GM12878 (cell line): ENCODE results near the gene RAD51B. TPM values are rescaled to one million over a fixed set of nuclear protein-coding genes. Genes with fewer than 3 reads are reported as not detected.

Source experiments
- ATAC-seq: fragments of 200-7000 bp; cut with Tn5 transposase; 3 replicates; pipeline ENCODE4 v1.9.1; 2020; ENCODE audit warnings: mild to moderate bottlenecking, moderate library complexity
- BruUV-seq: library from RNA; stranded (reverse); fragments of 400-500 nt; replicated peaks from 2 replicates; lab custom pipeline; 2021; lab: Mats Ljungman, UMichigan
- CTCF ChIA-PET: fragments of 300-600 bp; sonication (Branson Sonifier 250); formaldehyde crosslinking; extraction: SDS; loops from one replicate; lab custom pipeline; 2021; ENCODE audit warnings: inconsistent platforms; lab: Yijun Ruan, JAX
- POLR2A ChIA-PET: fragments of 350-600 bp; formaldehyde crosslinking; extraction: SDS; loops from one replicate; lab custom pipeline; 2021; ENCODE audit warnings: inconsistent platforms; lab: Charles Lee
- RAD21 ChIA-PET: fragments of 300-600 bp; sonication (Branson Sonifier 250); formaldehyde crosslinking; loops from one replicate; lab custom pipeline; 2023; ENCODE audit warnings: antibody characterized with exemption; ENCODE audit not compliant: unreplicated experiment; lab: Charles Lee
- SMC1A ChIA-PET: fragments of 300-600 bp; sonication (Branson Sonifier 250); formaldehyde crosslinking; loops from one replicate; lab custom pipeline; 2023; ENCODE audit not compliant: unreplicated experiment, uncharacterized antibody; lab: Charles Lee
- DNase-seq: peaks from one replicate; pipeline ENCODE4 v3.0.0-alpha.2; 2011; ENCODE audit warnings: low read depth, low spot score
- FAIRE-seq: peaks from 3 replicates; lab custom pipeline; 2011; peaks lifted over from hg19 to GRCh38; lab: Jason Lieb, UNC
- H2AFZ ChIP-seq: 2 replicates; pipeline ENCODE4 v1.6.0; 2011; ENCODE audit warnings: low read depth, low read length, control low read depth; ENCODE audit not compliant: control insufficient read depth
- H3K27ac ChIP-seq: 2 replicates; pipeline ENCODE4 v1.5.1; 2011; ENCODE audit warnings: control low read depth; ENCODE audit not compliant: control insufficient read depth, insufficient read depth
- H3K27me3 ChIP-seq, 2 experiments: replicated peaks in 1 of 2; 2 replicates each; pipeline versions ENCODE4 v1.6.0 to v1.6.1; 2011; ENCODE audit warnings: low read length in 1 of 2; ENCODE audit not compliant: control insufficient read depth in 2 of 2, insufficient read depth in 2 of 2
- H3K36me3 ChIP-seq, 2 experiments: 2 replicates each; pipeline ENCODE4 v1.5.1; 2011; ENCODE audit warnings: low read length in 1 of 2; ENCODE audit not compliant: control insufficient read depth in 2 of 2, insufficient read depth in 2 of 2
- H3K4me1 ChIP-seq: 2 replicates; pipeline ENCODE4 v1.6.1; 2011; ENCODE audit warnings: mild to moderate bottlenecking, low read length, moderate library complexity, mixed read lengths; ENCODE audit not compliant: control insufficient read depth, insufficient read depth
- H3K4me2 ChIP-seq: 2 replicates; pipeline ENCODE4 v1.6.0; 2011; ENCODE audit warnings: control low read depth; ENCODE audit not compliant: control insufficient read depth, insufficient read depth
- H3K4me3 ChIP-seq: fragments of 200-600 bp; sonication (generic); 2 replicates; pipeline ENCODE4 v1.5.1; 2016
- H3K79me2 ChIP-seq: 2 replicates; pipeline ENCODE4 v1.6.0; 2011; ENCODE audit warnings: low read length; ENCODE audit not compliant: control insufficient read depth, insufficient read depth
- H3K9ac ChIP-seq: 2 replicates; pipeline ENCODE4 v1.8.0; 2011; ENCODE audit warnings: low read length, control low read depth, mixed read lengths; ENCODE audit not compliant: control insufficient read depth, insufficient read depth
- H3K9me3 ChIP-seq: replicated peaks from 3 replicates; pipeline ENCODE4 v1.5.1; 2011; ENCODE audit warnings: mild to moderate bottlenecking, low read length; ENCODE audit not compliant: control insufficient read depth, insufficient read depth
- H4K20me1 ChIP-seq: 2 replicates; pipeline ENCODE4 v1.6.0; 2011; ENCODE audit not compliant: control insufficient read depth, insufficient read depth
- CHD2 ChIP-seq: IDR thresholded peaks from 2 replicates; pipeline ENCODE4 v1.6.1; 2011; ENCODE audit warnings: low read depth, low read length, improper control_type of control experiment, borderline replicate concordance
- ETV6 ChIP-seq, 2 experiments: fragments of 450-650 bp in 1 of 2; IDR thresholded peaks in 1 of 2; conservative IDR thresholded peaks in 1 of 2; 2 replicates each; pipeline ENCODE4 v1.6.1; 2014; ENCODE audit warnings: antibody characterized with exemption in 1 of 2, borderline replicate concordance in 1 of 2, low read depth in 1 of 2, mild to moderate bottlenecking in 1 of 2, moderate library complexity in 1 of 2
- FOS ChIP-seq: IDR thresholded peaks from 3 replicates; pipeline ENCODE4 v1.6.1; 2011; ENCODE audit warnings: borderline replicate concordance; ENCODE audit not compliant: insufficient read length; ENCODE audit errors: extremely low read depth
- MYB ChIP-seq: fragments of 150-350 bp; IDR thresholded peaks from 2 replicates; pipeline ENCODE4 v1.6.1; 2014; ENCODE audit warnings: mild to moderate bottlenecking, low read depth, low read length, borderline replicate concordance
- REST ChIP-seq: IDR thresholded peaks from 2 replicates; pipeline ENCODE4 v1.6.1; 2012; ENCODE audit warnings: mild to moderate bottlenecking, low read depth, low read length
- SIX5 ChIP-seq: IDR thresholded peaks from 2 replicates; pipeline ENCODE4 v1.6.1; 2011; ENCODE audit warnings: mild to moderate bottlenecking, low read depth, low read length, moderate library complexity; ENCODE audit not compliant: severe bottlenecking
- TAF1 ChIP-seq: IDR thresholded peaks from 2 replicates; pipeline ENCODE4 v1.6.1; 2011; ENCODE audit warnings: mild to moderate bottlenecking, low read depth, low read length, borderline replicate concordance
- WGBS: methylation state at CpG from one replicate; pipeline ENCODE4 v1.1.6; 2016; ENCODE audit warnings: low lambda C conversion rate; ENCODE audit not compliant: insufficient replicate concordance, insufficient coverage; ENCODE audit errors: missing lambda C conversion rate; 5-methylcytosine and 5-hydroxymethylcytosine counted together
- in situ Hi-C: fragments of 300-500 bp; cut with MboI; formaldehyde crosslinking; loops from 9 replicates; pipeline ENCODE4 v1.14.3; 2018; ENCODE audit warnings: mixed read lengths
- intact Hi-C: fragments of 100-400 bp; cut with micrococcal nuclease; formaldehyde crosslinking; loops from one replicate; pipeline ENCODE4 v1.14.2; 2022; ENCODE audit not compliant: unreplicated experiment
- polyA plus RNA-seq, 11 experiments: library from polyadenylated mRNA; depleted of rRNA in 4 of 11; unstranded in 6 of 11; stranded (reverse) in 5 of 11; fragments of >200 nt; fragmentation: Nextera tagmentation in 4 of 11; fragmentation: Illumina TruSeq in 1 of 11; extraction: Ambion mirVana in 4 of 11; extraction: Trizol in 1 of 11; gene quantifications; 1 replicate in 1 of 11; 2 replicates in 10 of 11; pipeline versions ENCODE4 v1.2.1 to v1.2.3, GENCODE V29; 2011 to 2016; ENCODE audit warnings: inconsistent platforms in 2 of 11, missing spikeins in 2 of 11, low read depth in 1 of 11
- total RNA-seq, 4 experiments: library from RNA; depleted of rRNA in 3 of 4; stranded (reverse); fragments of >200 nt in 3 of 4; fragmentation: Illumina TruSeq in 1 of 4; extraction: Trizol in 1 of 4; gene quantifications; 2 replicates each; pipeline versions ENCODE4 v1.2.1 to v1.2.3, GENCODE V29; 2013 to 2021

RAD51B gene
- total and polyA plus RNA-seq, 10 of the 15 experiments (the other 5 are each of a cell fraction or from before 2014, with no cell fraction given): 9.8 to 26.8 (median 21.3) TPM

DNA sequence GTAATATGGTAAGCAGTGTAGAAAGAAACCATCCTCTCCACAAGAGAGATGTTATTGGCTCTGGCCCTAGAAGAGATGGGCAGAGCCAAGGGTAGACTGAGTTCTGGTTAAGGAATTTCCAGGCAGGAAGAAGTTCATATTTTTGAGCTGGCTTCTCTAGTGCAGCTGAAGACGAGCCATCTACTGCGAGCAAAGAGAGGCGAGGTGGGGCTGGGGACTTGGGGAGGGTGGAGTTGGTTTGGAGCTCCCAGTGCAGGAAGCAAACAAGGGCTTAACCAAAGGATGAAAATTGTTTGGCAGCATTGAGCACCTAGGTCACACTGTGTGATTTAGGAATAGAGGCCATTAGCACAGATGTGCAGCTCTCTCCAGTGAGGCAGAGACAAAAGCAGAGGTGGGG, 733.7 kb downstream of the RAD51B start:
- WGBS: 69% methylated on average over 3 of the region's 3 CpGs
- FAIRE-seq (no peak), DNase-seq (no peak), ATAC-seq (no peak)
- RAD21 ChIA-PET: interaction anchor here (0.6 to 1.2 kb wide), 4 partner anchors 44 to 235 kb away, joined by 3 to 4 read pairs (median 3); no protein-coding TSS in a partner anchor
- Histone ChIP-seq H2AFZ (no peak overlapping the region), H3K9ac (no peak overlapping the region), H3K79me2 (no peaks in the 10 kb centered on the region), H3K27me3 (no peaks in the 10 kb centered on the region), H3K27ac (no peak overlapping the region), H3K4me3 (no peak overlapping the region), H3K4me2 (no peak overlapping the region), H3K9me3 (no peaks in the 10 kb centered on the region), H3K36me3 (no peaks in the 10 kb centered on the region), H4K20me1 (no peaks in the 10 kb centered on the region), H3K4me1 (no peaks in the 10 kb centered on the region)
- intact Hi-C loops: no loop called here
- SMC1A ChIA-PET: interaction anchor here (0.5 to 1.6 kb wide), 7 partner anchors 12 to 235 kb away, joined by 3 to 4 read pairs (median 3); no protein-coding TSS in a partner anchor
- POLR2A ChIA-PET: interaction anchor here (1.0 kb wide), 1 partner anchor 18 kb away, joined by 4 read pairs; no protein-coding TSS in a partner anchor
- TF ChIP-seq MYB: no peak
- no peak for TF ChIP-seq CHD2
- no peak for TF ChIP-seq TAF1
- no peak for TF ChIP-seq ETV6 (conservative IDR thresholded peaks at IDR 0.05 in 1 of 2, IDR thresholded peaks at IDR 0.05 in 1 of 2; ENCODE audit: borderline replicate concordance in 1 of 2, low read depth in 1 of 2)
- no peak for TF ChIP-seq FOS
- no peak for TF ChIP-seq SIX5
- TF ChIP-seq REST: no peak
- CTCF ChIA-PET: interaction anchor here (0.6 to 1.1 kb wide), 3 partner anchors 17 to 112 kb away, joined by 3 to 4 read pairs (median 3); no protein-coding TSS in a partner anchor
- in situ Hi-C loops: no loop called here
- BruUV-seq: no TSS peak
